Measurements from ENCODE around the gene PLCXD3. TPM values are rescaled to one million over a fixed set of nuclear protein-coding genes. Genes with fewer than 3 reads are reported as not detected.

The PLCXD3 gene
- total RNA-seq, 1 donor from 2014 or later: not detected

- Mint-ChIP-seq H3K4me3 (no peak overlapping the region), H3K9me3 (no peaks in the 10 kb centered on the region), H3K4me1 (peaks cover 2% of the 10 kb centered on the region), H3K27ac (no peak overlapping the region), H3K36me3 (ENCODE audit: low read depth) (no peaks in the 10 kb centered on the region), H3K27me3 (peaks cover 2% of the 10 kb centered on the region)
- ChIA-PET CTCF (no interaction called here), POLR2A (no interaction called here)
- DNase-seq (no peak), ATAC-seq (ENCODE audit: low read depth) (no peak)
- intact Hi-C loops (cut with micrococcal nuclease): no loop called here
- no peak for TF ChIP-seq CTCF (IDR thresholded peaks at IDR 0.05)
These were observed 232.7 kb downstream of the PLCXD3 start for GRCh38 chr5:41277476-41278245.

GRCh38 chr5:41275813-41276512 lies 234.4 kb downstream of the PLCXD3 start:
- POLR2A ChIA-PET: no interaction called here

GRCh38 chr5:41270423-41271251 lies 239.8 kb downstream of the PLCXD3 start:
- Mint-ChIP-seq H3K4me3 (no peak overlapping the region), H3K9me3 (no peaks in the 10 kb centered on the region), H3K27me3 (peaks cover 2% of the 10 kb centered on the region), H3K4me1 (no peaks in the 10 kb centered on the region), H3K27ac (no peak overlapping the region), H3K36me3 (ENCODE audit: low read depth) (no peaks in the 10 kb centered on the region)
- intact Hi-C loops (cut with micrococcal nuclease): no loop called here
- CTCF ChIA-PET: no interaction called here
- ATAC-seq (ENCODE audit: low read depth): no peak
- TF ChIP-seq CTCF (IDR thresholded peaks at IDR 0.05): no peak
- POLR2A ChIA-PET: no interaction called here
- no peak for DNase-seq

More at GRCh38 chr5:41275813-41276512, 234.4 kb downstream of the PLCXD3 start:
- no peak overlapping the region for H3K27ac Mint-ChIP-seq
- H3K4me3 Mint-ChIP-seq: no peak overlapping the region
- peaks cover 2% of the 10 kb centered on the region for H3K27me3 Mint-ChIP-seq
- no peak for DNase-seq
- no peaks in the 10 kb centered on the region for H3K4me1 Mint-ChIP-seq
- no peaks in the 10 kb centered on the region for H3K36me3 Mint-ChIP-seq (ENCODE audit: low read depth)
- TF ChIP-seq CTCF (IDR thresholded peaks at IDR 0.05): no peak
- ATAC-seq (ENCODE audit: low read depth): no peak
- no peaks in the 10 kb centered on the region for H3K9me3 Mint-ChIP-seq
- intact Hi-C loops (cut with micrococcal nuclease): no loop called here
- CTCF ChIA-PET: no interaction called here

GRCh38 chr5:41268894-41269293 lies 241.5 kb downstream of the PLCXD3 start:
- no peak overlapping the region for H3K27ac Mint-ChIP-seq
- POLR2A ChIA-PET: no interaction called here
- no peak for DNase-seq
- no peaks in the 10 kb centered on the region for H3K9me3 Mint-ChIP-seq
- no peaks in the 10 kb centered on the region for H3K4me1 Mint-ChIP-seq
- no peaks in the 10 kb centered on the region for H3K27me3 Mint-ChIP-seq
- no peak for TF ChIP-seq CTCF (IDR thresholded peaks at IDR 0.05)
- no peaks in the 10 kb centered on the region for H3K36me3 Mint-ChIP-seq (ENCODE audit: low read depth)
- intact Hi-C loops (cut with micrococcal nuclease): no loop called here
- CTCF ChIA-PET: no interaction called here
- ATAC-seq (ENCODE audit: low read depth): no peak
- no peak overlapping the region for H3K4me3 Mint-ChIP-seq

GRCh38 chr5:41266377-41266776 lies 244.0 kb downstream of the PLCXD3 start:
- Mint-ChIP-seq H3K4me3 (no peak overlapping the region), H3K9me3 (no peaks in the 10 kb centered on the region), H3K27ac (no peak overlapping the region), H3K36me3 (ENCODE audit: low read depth) (no peaks in the 10 kb centered on the region), H3K27me3 (no peaks in the 10 kb centered on the region), H3K4me1 (no peaks in the 10 kb centered on the region)
- DNase-seq (no peak), ATAC-seq (ENCODE audit: low read depth) (no peak)
- ChIA-PET CTCF (no interaction called here), POLR2A (no interaction called here)
- no peak for TF ChIP-seq CTCF (IDR thresholded peaks at IDR 0.05)
- intact Hi-C loops (cut with micrococcal nuclease): no loop called here

Data from activated B cell treated with CpG ODN at 0.5 μM for 24 hours (primary cell).